HEK293T (cell line): ENCODE data around the gene NAGS.

ENCODE experiments used
- ARNT ChIP-seq: fragments of 450-650 bp; IDR thresholded peaks from 2 replicates; pipeline ENCODE4 v1.6.1; 2017; ENCODE audit warnings: mild to moderate bottlenecking
- BHLHE40 ChIP-seq: fragments of 450-650 bp; IDR thresholded peaks from 2 replicates; pipeline ENCODE4 v1.6.1; 2016; ENCODE audit warnings: mild to moderate bottlenecking, moderate library complexity, borderline replicate concordance
- CTBP1 ChIP-seq: fragments of 450-650 bp; IDR thresholded peaks from 2 replicates; pipeline ENCODE4 v1.6.1; 2016; ENCODE audit warnings: borderline replicate concordance
- ELF4 ChIP-seq: fragments of 450-650 bp; IDR thresholded peaks from 2 replicates; pipeline ENCODE4 v1.6.1; 2017; ENCODE audit warnings: antibody characterized with exemption
- HDGF ChIP-seq: fragments of 450-650 bp; IDR thresholded peaks from 2 replicates; pipeline ENCODE4 v1.6.1; 2017; ENCODE audit warnings: antibody characterized with exemption, borderline replicate concordance
- NFRKB ChIP-seq: fragments of 450-650 bp; IDR thresholded peaks from 2 replicates; pipeline ENCODE4 v1.6.1; 2016; ENCODE audit warnings: mild to moderate bottlenecking, moderate library complexity
- SP1 ChIP-seq: fragments of 450-650 bp; IDR thresholded peaks from 2 replicates; pipeline ENCODE4 v1.6.1; 2017
- SUZ12 ChIP-seq: fragments of 450-650 bp; IDR thresholded peaks from 2 replicates; pipeline ENCODE4 v1.6.1; 2016; ENCODE audit warnings: mild to moderate bottlenecking

DNA sequence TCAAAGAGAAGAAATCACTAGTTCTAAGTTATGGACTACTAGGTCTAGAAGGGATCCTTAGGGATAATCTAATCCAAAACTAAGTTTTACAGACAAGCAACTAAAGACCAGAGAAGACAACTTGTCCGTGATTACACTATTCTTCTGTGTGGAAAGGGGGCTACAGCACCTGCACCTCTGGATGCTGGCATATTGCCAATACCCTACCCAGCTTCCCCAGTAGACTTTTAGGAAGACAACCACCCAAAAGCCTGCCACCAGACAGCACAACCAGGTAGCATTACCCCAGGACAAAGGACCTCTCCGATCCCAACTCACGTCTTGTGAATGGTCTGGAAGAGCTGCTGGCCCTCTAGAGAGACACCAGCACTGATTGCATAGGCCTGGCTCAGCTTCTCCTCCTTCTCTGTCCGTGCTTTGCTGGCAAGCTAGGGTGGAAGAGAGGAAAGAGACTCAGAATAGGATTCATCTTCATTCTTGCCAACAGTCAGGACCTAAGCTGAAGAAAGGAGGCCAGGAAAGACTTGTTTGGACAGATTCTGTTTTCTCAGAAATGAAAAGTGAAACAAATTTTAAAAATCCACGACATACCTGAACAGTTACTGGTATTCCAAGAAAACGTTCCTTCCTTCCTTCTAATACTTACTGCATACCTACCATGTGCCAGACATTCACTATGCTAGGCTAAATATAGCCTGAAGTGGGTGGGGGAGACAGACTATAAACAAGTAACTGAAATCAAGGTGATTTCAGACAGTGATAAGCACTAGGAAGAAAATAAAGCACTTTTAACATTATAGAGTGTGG lies 35.6 kb downstream of the NAGS start:
- TF ChIP-seq ARNT = no peak
- no peak for TF ChIP-seq CTBP1
- no peak for TF ChIP-seq BHLHE40
- no peak for TF ChIP-seq NFRKB
- TF ChIP-seq HDGF = no peak
- TF ChIP-seq ELF4 = no peak
- no peak for TF ChIP-seq SUZ12
- TF ChIP-seq SP1 = no peak
